Suprapubic skin (tissue), 4 donors: Measurements from ENCODE around the gene MEF2C.

Source experiments
- EP300 ChIP-seq: sonication (generic); formaldehyde crosslinking; IDR thresholded peaks from one replicate; pipeline ENCODE4 v1.6.1; 2017; ENCODE audit warnings: antibody characterized with exemption
- POLR2A ChIP-seq, 2 donors: fragments of 450-650 bp; IDR thresholded peaks; one replicate each; pipeline ENCODE4 v1.6.1; 2017; ENCODE audit warnings: antibody characterized with exemption in 2 of 2, mild to moderate bottlenecking in 2 of 2, moderate library complexity in 2 of 2
- POLR2AphosphoS5 ChIP-seq, 3 donors: sonication (generic); formaldehyde crosslinking; IDR thresholded peaks; one replicate each; pipeline ENCODE4 v1.6.1; 2017; ENCODE audit warnings: antibody characterized with exemption in 3 of 3
- TF ChIP-seq, protein P1 (sequence below), 2 donors: fragments of 200-600 bp in 1 of 2; fragments of 450-650 bp in 1 of 2; sonication (generic) in 1 of 2; IDR thresholded peaks; one replicate each; pipeline ENCODE4 v1.5.1; 2016 to 2019; ENCODE audit warnings: antibody characterized with exemption in 2 of 2, mild to moderate bottlenecking in 1 of 2, moderate library complexity in 1 of 2

DNA sequence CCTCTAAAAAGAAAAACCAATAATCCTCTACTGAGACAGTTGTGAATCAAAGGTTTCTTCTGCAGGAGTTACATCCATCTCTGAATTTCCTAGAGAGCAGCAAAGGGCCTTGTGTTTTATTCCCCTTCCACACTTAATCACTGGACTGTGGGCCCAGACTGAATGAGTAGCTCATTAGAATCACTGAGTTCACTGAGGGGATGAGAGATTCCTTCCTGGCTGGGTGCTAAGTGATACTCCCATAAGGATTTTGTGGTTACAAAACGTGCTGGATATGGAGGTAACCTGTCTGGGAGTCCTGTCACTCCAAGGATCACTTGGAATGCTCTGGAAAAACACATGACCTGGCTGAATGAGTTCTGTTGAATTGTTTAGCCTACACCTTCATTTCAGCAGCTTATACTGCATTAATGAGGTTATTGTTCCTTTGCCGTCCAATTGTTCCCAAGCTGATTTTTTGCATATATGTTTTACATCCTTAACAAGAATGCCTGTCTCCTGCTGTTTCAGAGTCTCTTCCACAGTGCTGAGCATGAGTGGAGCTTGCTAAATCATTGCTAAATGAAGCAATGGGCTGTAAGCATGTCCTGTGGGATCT is 82.9 kb downstream of the MEF2C start:
- TF ChIP-seq POLR2A (IDR thresholded peaks at IDR 0.05) (no peak), POLR2AphosphoS5 (IDR thresholded peaks at IDR 0.05) (no peak), EP300 (no peak)
- TF ChIP-seq, protein P1, sequence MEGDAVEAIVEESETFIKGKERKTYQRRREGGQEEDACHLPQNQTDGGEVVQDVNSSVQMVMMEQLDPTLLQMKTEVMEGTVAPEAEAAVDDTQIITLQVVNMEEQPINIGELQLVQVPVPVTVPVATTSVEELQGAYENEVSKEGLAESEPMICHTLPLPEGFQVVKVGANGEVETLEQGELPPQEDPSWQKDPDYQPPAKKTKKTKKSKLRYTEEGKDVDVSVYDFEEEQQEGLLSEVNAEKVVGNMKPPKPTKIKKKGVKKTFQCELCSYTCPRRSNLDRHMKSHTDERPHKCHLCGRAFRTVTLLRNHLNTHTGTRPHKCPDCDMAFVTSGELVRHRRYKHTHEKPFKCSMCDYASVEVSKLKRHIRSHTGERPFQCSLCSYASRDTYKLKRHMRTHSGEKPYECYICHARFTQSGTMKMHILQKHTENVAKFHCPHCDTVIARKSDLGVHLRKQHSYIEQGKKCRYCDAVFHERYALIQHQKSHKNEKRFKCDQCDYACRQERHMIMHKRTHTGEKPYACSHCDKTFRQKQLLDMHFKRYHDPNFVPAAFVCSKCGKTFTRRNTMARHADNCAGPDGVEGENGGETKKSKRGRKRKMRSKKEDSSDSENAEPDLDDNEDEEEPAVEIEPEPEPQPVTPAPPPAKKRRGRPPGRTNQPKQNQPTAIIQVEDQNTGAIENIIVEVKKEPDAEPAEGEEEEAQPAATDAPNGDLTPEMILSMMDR (IDR thresholded peaks at IDR 0.05) = no peak
